Measurements from ENCODE around the gene ZNF48.
A peak's percentile ranks its signal among the peaks of the same experiment; 100 is the strongest.

DNA sequence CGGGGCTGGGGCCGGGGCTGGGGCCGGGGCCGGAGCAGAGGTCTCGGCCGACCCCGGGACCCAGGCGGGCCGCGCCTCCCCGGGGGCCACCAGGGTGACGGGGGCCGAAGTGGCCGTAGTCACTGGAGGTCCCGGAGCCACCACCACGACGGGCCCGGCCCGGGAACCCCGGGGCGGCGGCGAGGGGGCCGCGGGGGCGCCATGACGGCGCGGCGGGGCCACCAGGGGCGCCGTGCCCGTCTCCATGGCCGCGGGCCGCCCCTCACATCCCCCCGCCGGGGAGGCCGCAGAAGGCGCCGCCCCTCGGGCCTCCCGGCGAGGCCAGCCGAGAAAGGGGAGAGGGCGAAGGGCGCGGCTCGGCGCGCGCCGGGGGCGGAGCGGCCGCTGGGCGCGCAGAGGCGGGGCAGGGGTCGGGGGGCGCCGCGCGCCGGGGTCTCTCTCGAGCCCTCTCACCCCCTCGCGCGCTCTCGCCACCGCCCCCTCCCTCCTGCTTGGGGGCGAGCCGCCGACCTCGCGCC lies 25.2 kb upstream of the ZNF48 start:
- TF ChIP-seq, protein P1, sequence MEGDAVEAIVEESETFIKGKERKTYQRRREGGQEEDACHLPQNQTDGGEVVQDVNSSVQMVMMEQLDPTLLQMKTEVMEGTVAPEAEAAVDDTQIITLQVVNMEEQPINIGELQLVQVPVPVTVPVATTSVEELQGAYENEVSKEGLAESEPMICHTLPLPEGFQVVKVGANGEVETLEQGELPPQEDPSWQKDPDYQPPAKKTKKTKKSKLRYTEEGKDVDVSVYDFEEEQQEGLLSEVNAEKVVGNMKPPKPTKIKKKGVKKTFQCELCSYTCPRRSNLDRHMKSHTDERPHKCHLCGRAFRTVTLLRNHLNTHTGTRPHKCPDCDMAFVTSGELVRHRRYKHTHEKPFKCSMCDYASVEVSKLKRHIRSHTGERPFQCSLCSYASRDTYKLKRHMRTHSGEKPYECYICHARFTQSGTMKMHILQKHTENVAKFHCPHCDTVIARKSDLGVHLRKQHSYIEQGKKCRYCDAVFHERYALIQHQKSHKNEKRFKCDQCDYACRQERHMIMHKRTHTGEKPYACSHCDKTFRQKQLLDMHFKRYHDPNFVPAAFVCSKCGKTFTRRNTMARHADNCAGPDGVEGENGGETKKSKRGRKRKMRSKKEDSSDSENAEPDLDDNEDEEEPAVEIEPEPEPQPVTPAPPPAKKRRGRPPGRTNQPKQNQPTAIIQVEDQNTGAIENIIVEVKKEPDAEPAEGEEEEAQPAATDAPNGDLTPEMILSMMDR (IDR thresholded peaks at IDR 0.05) = peak in 2 of 7 experiments; percentile 0 to 25
- TF ChIP-seq POLR2A (IDR thresholded peaks at IDR 0.05) = peak in 1 of 3 donors; percentile 41
